ENCODE data around the gene KLHL29. TPM values are rescaled to one million over a fixed set of nuclear protein-coding genes. Genes with fewer than 3 reads are reported as not detected.
A peak's percentile ranks its signal among the peaks of the same experiment; 100 is the strongest.

The KLHL29 gene
- total RNA-seq, 4 donors from 2014 or later: 39.6 to 52.0 (median 40.4) TPM

DNA sequence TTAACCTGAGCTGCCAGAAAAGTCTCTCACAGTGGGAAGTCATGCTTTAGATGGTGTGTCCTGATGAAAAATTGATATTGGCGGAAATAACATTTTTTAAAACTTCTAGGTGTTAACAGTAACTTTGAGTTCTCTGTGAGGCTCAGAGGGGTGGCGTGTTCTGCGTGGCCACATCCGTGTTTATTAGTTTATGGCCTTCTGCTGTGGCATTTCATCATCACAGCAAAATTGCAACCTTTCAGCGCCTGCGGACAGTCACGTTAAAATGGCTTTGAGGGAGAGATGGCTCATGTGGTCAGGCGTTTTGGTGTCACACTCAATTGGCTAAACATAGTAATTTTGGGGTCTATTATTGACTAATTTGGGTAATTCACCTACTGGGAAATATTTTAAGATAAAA lies 42.4 kb downstream of the KLHL29 start:
- 90 to 91% methylated on average over 8 of the region's 8 CpGs for WGBS, 2 donors
- H3K27me3 ChIP-seq: no peaks in the 10 kb centered on the region
- H3K4me3 ChIP-seq: no peak overlapping the region
- H3K27ac ChIP-seq: peak overlapping the region in 2 of 4 donors; percentile 70 to 73
- DNase-seq (ENCODE audit: low spot score in 2 of 2): no peak
- peaks cover 0 to 5% (median 0%) of the 10 kb centered on the region in 3 donors for H3K36me3 ChIP-seq
- H3K4me1 ChIP-seq: peaks cover 0 to 55% (median 22%) of the 10 kb centered on the region in 4 donors
- no peak for TF ChIP-seq EP300 (IDR thresholded peaks at IDR 0.05)
- TF ChIP-seq POLR2A (IDR thresholded peaks at IDR 0.05): no peak
- TF ChIP-seq, protein P1, sequence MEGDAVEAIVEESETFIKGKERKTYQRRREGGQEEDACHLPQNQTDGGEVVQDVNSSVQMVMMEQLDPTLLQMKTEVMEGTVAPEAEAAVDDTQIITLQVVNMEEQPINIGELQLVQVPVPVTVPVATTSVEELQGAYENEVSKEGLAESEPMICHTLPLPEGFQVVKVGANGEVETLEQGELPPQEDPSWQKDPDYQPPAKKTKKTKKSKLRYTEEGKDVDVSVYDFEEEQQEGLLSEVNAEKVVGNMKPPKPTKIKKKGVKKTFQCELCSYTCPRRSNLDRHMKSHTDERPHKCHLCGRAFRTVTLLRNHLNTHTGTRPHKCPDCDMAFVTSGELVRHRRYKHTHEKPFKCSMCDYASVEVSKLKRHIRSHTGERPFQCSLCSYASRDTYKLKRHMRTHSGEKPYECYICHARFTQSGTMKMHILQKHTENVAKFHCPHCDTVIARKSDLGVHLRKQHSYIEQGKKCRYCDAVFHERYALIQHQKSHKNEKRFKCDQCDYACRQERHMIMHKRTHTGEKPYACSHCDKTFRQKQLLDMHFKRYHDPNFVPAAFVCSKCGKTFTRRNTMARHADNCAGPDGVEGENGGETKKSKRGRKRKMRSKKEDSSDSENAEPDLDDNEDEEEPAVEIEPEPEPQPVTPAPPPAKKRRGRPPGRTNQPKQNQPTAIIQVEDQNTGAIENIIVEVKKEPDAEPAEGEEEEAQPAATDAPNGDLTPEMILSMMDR (IDR thresholded peaks at IDR 0.05): no peak
- H3K9me3 ChIP-seq: no peaks in the 10 kb centered on the region

DNA sequence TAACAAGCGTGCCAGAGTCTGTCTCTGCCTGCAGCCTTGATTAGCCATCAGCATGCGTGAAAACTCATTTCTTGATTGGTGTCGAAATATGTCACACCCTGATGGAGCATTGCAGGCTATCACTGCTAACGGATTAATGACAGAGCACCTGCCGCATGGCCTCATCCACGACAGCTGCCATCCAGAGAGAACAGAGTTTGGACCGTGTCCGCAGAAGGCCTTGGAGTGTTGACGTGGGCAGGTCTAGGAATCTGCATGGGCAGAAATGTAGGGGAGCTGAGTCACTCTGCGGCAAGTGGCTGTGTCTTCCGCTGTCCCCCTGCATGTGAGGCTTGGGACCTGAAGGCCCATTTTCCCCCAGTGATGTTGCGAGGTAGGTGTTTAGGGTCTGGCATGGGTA lies 43.0 kb downstream of the KLHL29 start:
- H3K4me1 ChIP-seq: peaks cover 0 to 49% (median 19%) of the 10 kb centered on the region in 4 donors
- H3K27ac ChIP-seq: peak overlapping the region in 2 of 4 donors; percentile 70 to 73
- H3K9me3 ChIP-seq: no peaks in the 10 kb centered on the region
- 82 to 83% methylated on average over 12 of the region's 12 CpGs for WGBS, 2 donors
- H3K27me3 ChIP-seq: no peaks in the 10 kb centered on the region
- H3K4me3 ChIP-seq: no peak overlapping the region
- H3K36me3 ChIP-seq: peaks cover 0 to 5% (median 0%) of the 10 kb centered on the region in 3 donors
- TF ChIP-seq POLR2A (IDR thresholded peaks at IDR 0.05) (no peak), EP300 (IDR thresholded peaks at IDR 0.05) (no peak)
- TF ChIP-seq, protein P1 (IDR thresholded peaks at IDR 0.05): no peak
- no peak for DNase-seq (ENCODE audit: low spot score in 2 of 2)

DNA sequence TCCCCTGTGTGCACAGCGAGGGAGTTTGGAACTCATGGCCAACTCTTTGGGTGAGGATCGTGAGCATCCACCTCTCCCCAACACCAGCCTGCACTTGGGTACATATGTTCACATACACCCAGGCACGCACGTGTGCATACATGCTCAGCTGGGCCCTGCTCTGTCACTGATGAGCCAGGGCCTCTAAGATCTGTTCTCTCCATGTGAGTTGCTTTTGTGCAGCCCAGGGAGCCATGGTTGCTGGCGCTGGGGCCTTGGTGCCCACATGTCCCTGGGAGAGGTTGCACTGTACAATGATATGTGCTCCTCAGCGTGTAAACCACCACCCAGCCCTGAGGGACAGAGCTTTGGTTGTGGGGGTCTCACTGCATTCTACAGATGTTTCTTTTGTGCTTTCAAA lies 44.1 kb downstream of the KLHL29 start:
- Histone ChIP-seq H3K9me3 (no peaks in the 10 kb centered on the region), H3K4me1 (peaks cover 0 to 38% (median 13%) of the 10 kb centered on the region in 4 donors), H3K27me3 (no peaks in the 10 kb centered on the region), H3K27ac (peak overlapping the region in 1 of 4 donors; percentile 7), H3K4me3 (no peak overlapping the region), H3K36me3 (peaks cover 0 to 5% (median 0%) of the 10 kb centered on the region in 3 donors)
- no peak for TF ChIP-seq EP300 (IDR thresholded peaks at IDR 0.05)
- TF ChIP-seq, protein P1 (IDR thresholded peaks at IDR 0.05): no peak
- TF ChIP-seq POLR2A (IDR thresholded peaks at IDR 0.05): no peak
- DNase-seq (ENCODE audit: low spot score in 2 of 2): no peak
- WGBS, 2 donors: 90 to 91% methylated on average over 6 of the region's 6 CpGs

DNA sequence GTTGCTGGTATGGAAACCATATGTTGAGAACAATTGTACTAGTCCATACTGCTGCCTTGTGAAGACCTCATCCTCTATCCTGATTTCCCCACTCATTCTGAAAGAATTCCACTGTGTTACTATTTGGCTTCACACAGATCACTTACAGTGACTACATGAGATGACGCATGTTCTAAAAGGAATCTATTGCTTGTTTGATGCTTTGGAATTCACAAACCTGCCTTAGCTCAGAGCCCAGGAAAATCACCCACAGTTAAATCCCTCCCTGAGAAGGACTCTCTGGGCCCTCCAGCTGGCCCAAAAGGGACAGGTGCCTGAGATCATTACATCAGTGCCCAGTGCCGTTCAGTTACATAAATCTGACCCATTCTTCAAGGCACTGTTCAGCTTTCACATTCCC lies 45.3 kb downstream of the KLHL29 start:
- no peak for DNase-seq (ENCODE audit: low spot score in 2 of 2)
- no peak overlapping the region for H3K4me3 ChIP-seq
- TF ChIP-seq POLR2A (IDR thresholded peaks at IDR 0.05) (no peak), EP300 (IDR thresholded peaks at IDR 0.05) (no peak)
- TF ChIP-seq, protein P1 (IDR thresholded peaks at IDR 0.05): no peak
- H3K27ac ChIP-seq: no peak overlapping the region
- peaks cover 0 to 36% (median 12%) of the 10 kb centered on the region in 4 donors for H3K4me1 ChIP-seq
- peaks cover 0 to 5% (median 0%) of the 10 kb centered on the region in 3 donors for H3K36me3 ChIP-seq
- no peaks in the 10 kb centered on the region for H3K27me3 ChIP-seq
- WGBS, 2 donors: 73 to 74% methylated on average over 2 of the region's 2 CpGs
- H3K9me3 ChIP-seq: no peaks in the 10 kb centered on the region

DNA sequence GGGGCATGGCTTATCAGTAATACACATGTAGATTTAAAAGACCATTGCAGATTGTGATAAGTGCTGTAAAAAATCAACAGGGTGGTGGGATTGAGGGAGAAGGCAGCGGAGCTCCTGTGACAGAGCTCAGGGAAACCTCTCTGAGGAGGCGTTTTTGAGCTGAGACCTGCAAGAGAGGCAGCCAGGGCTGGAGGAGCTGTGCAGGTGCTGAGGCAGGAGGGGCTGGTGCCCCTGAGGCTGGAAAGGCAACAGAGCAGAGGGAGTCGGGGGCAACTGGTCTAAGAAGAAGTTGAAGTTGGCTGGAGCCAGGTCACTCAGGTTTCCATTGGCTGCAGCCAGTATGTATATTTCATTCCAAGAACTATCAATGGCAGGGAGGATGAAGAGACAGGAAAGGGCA lies 47.6 kb downstream of the KLHL29 start:
- no peak for DNase-seq (ENCODE audit: low spot score in 2 of 2)
- H3K9me3 ChIP-seq: peaks cover 0 to 5% (median 0%) of the 10 kb centered on the region in 4 donors
- peaks cover 0 to 17% (median 0%) of the 10 kb centered on the region in 4 donors for H3K4me1 ChIP-seq
- no peak overlapping the region for H3K4me3 ChIP-seq
- WGBS, 2 donors: 73 to 88% methylated on average over 3 of the region's 3 CpGs
- peaks cover 0 to 5% (median 0%) of the 10 kb centered on the region in 3 donors for H3K36me3 ChIP-seq
- no peak overlapping the region for H3K27ac ChIP-seq
- TF ChIP-seq, protein P1 (IDR thresholded peaks at IDR 0.05): no peak
- TF ChIP-seq POLR2A (IDR thresholded peaks at IDR 0.05) (no peak), EP300 (IDR thresholded peaks at IDR 0.05) (no peak)
- H3K27me3 ChIP-seq: no peaks in the 10 kb centered on the region

Measured in tibial nerve (tissue), 4 donors.